ENCODE measurements around the gene SLC51B.
"Not testable (repeated sequence)": the region's sequence is repeated elsewhere in the genome, so short reads cannot be mapped to it uniquely, and the experiment has no call there.

SLC51B gene

DNA sequence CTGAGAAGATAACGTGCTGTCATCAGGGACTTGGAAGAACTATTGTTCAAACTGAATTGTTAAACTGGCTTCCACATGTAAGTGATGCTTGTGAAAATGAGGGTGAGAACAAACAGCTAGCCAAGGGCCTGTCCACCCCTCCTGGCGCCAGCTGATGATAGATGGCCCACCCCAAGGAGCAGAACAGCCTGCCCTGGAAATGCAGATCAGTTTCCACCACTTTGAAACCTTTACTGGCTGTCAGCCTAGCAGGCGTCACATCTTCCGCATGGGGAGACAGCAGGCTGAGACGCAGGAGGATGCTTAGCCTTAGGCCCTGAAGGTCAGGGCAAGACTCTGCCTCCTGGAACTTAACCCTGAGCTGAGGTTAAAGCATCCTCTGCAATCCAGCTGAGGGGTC, 6.4 kb upstream of the SLC51B start:
- H3K4me3 ChIP-seq (ENCODE audit: low read length) = no peak overlapping the region
- TF ChIP-seq, protein P1, sequence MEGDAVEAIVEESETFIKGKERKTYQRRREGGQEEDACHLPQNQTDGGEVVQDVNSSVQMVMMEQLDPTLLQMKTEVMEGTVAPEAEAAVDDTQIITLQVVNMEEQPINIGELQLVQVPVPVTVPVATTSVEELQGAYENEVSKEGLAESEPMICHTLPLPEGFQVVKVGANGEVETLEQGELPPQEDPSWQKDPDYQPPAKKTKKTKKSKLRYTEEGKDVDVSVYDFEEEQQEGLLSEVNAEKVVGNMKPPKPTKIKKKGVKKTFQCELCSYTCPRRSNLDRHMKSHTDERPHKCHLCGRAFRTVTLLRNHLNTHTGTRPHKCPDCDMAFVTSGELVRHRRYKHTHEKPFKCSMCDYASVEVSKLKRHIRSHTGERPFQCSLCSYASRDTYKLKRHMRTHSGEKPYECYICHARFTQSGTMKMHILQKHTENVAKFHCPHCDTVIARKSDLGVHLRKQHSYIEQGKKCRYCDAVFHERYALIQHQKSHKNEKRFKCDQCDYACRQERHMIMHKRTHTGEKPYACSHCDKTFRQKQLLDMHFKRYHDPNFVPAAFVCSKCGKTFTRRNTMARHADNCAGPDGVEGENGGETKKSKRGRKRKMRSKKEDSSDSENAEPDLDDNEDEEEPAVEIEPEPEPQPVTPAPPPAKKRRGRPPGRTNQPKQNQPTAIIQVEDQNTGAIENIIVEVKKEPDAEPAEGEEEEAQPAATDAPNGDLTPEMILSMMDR (IDR thresholded peaks at IDR 0.05; ENCODE audit: insufficient read depth, low read depth, low read length, missing control alignments) = no peak
- DNase-seq (ENCODE audit: low read depth) = no peak

DNA sequence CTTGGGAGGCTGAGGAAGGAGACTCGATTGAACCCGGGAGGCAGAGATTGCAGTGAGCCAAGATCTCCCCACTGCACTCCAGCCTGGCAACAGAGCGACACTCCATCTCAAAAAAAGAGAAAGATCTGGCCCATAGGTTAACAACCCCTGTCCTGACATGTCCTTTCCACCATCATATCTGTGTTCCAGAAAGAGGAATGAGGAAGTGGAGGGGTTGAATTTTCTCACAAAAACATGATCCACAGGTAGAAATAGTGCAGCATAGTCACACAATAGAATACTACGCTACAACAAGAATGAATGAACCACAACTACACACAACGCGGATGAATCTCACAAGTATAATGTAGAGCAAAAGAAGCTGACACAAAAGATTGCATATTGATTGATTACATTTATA, 4.7 kb upstream of the SLC51B start:
- DNase-seq (ENCODE audit: low read depth) = peak; percentile 58
- TF ChIP-seq, protein P1 (IDR thresholded peaks at IDR 0.05; ENCODE audit: insufficient read depth, low read depth, low read length, missing control alignments) = no peak
- no peak overlapping the region for H3K4me3 ChIP-seq (ENCODE audit: low read length)

DNA sequence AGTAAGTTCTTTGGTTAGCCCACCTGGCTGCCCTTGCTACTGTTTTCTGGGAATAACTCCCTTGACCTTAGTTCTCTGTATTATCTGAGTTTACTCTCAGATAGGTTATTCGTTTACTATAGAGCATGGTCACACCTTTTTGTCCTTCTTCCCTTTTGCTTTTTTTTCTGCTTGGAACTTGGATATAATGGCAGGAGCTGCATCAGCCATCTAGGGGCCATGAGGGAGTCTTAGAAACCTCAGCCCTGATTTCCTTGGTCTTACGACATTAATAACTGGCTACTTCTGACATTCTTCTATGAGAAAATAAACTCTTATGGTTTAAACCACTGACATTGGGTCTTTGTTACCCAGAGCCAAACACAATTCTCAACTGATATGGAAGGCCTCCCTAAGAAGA, 3.4 kb upstream of the SLC51B start:
- H3K4me3 ChIP-seq (ENCODE audit: low read length) = no peak overlapping the region
- TF ChIP-seq, protein P1 (IDR thresholded peaks at IDR 0.05; ENCODE audit: insufficient read depth, low read depth, low read length, missing control alignments) = no peak
- DNase-seq (ENCODE audit: low read depth) = no peak

DNA sequence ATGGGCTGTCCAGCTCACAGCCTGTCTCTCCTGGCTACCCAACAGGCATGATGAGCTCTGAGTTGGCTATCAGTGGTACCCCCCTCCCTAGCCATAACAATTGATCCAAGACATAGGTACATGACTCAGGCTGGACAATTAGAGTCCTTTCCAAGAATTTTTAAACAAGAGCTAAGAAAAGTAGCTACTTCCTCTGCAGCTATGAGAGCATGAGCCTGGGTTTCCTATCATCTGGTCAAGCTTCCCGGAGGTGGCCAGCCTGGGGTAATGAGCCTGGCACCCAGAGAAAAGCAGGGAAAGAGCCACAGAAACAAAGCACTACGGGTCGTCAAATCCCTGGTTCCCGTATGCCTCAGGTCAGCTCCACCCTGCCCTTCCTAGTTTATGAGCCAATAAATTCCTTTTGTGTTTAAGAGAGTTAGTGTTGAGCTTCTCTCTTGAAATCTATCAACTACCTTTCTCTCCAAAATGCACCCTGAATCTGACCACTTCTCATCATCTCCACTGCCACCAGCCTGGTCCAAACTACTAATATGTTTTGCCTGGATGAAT, 2.3 kb upstream of the SLC51B start:
- no peak for DNase-seq (ENCODE audit: low read depth)
- H3K4me3 ChIP-seq (ENCODE audit: low read length) = no peak overlapping the region
- TF ChIP-seq, protein P1 (IDR thresholded peaks at IDR 0.05; ENCODE audit: insufficient read depth, low read depth, low read length, missing control alignments) = no peak

DNA sequence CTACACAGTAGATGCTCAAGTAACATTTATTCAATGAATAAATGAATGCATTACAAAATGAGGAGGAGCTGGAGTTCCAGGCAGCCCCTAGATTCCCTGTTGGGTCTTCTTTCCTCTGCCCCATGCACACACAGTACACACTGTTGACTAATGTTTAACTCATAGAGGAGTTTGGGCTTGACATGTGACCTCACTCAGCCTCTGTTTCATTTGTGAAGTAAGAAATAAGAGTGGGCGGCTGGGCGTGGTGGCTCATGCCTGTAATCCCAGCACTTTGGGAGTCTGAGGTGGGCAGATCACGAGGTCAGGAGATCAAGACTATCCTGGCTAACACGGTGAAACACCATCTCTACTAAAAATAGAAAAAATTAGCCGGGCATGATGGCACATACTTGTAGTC, 969 bp upstream of the SLC51B start:
- not testable (repeated sequence) for H3K4me3 ChIP-seq (ENCODE audit: low read length)
- peak; percentile 91 for DNase-seq (ENCODE audit: low read depth)

DNA sequence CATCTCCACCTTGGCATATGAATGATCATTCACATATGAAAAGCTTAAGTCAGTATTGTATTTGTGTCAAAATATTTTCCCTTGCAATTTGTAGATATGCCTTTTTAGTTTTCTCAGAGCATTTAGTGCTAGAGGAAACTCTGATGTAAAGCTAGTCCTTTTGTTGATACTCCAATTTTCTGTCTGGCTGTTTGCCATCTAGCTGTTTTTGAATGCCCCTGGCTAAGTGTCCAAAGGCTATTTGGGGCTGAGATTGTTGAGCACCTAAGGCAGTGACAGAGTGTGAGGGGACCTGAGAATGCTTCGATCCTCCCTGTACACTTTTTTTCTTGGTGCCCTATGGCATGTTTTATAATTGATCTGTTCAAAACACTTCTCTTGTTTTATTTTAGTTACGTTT, 3.1 kb downstream of the SLC51B start:
- no peak overlapping the region for H3K4me3 ChIP-seq (ENCODE audit: low read length)
- no peak for DNase-seq (ENCODE audit: low read depth)
- TF ChIP-seq, protein P1 (IDR thresholded peaks at IDR 0.05; ENCODE audit: insufficient read depth, low read depth, low read length, missing control alignments) = no peak

DNA sequence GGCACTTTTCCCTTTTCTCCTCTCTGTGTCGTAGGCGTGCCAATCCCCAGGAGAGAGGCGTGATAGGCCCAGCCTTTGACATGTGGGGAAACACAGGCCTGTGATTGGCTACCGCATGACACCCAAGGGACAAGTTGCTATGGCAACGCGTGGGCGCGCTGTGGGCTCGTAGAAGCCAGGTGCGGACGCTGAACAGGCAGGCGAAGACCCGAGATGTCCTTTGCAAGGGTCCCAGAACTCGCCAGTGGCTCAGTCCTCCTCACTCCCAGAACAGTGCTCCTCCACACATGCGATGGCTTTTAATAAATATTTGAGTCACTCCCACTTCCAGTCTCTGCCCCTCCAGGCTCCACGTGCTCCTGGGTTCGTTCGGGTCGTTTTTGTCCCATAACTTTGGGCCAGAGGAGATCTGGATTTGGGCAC, 4.2 kb downstream of the SLC51B start:
- peak; percentile 94 for DNase-seq (ENCODE audit: low read depth)
- H3K4me3 ChIP-seq (ENCODE audit: low read length) = peak overlapping the region; percentile 14
- TF ChIP-seq, protein P1 (IDR thresholded peaks at IDR 0.05; ENCODE audit: insufficient read depth, low read depth, low read length, missing control alignments) = no peak

Data from epithelial cell of esophagus (primary cell).